ENCODE measurements around the gene CDC42BPB.

DNA sequence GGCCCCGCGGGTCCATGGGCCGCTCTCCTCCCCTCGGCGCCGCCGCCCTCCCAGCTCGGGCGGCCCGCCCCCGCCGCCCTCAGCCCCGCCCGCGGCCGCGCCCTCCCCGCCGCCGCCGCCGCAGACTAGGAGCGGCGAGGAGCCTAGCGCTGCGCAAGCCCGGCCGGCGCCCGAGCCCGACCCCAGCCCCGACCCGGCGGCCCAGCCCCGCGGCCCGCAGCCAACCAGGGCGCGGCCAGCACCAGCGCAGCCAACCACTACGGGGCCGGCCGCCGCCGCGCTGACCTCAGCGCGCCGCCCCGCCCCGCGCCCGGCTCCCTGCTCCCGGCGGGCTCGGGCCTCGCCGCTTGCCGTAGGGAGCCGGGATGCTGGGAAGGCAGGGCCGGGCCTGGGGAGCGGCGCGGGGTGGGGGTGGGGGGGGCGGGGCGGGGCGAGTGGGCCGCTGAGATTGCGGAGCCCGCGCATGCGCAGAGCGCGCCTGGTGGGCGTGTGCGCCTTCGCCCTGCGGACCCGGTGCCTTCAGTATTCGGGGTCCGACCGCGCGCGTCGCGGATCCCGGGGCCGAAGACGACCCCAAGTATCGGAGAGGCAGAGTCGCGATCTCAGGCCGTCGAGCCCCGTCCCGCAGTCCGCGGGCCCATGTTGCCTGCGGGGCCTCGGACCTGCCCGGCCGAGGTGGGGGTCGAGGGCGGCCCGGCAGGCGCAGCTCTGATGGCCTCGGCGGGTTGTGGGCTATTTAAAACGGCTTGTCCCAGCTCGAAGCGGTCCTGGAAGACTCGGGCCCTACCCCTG, at the start of gene CDC42BPB:
- TF ChIP-seq, protein P1, sequence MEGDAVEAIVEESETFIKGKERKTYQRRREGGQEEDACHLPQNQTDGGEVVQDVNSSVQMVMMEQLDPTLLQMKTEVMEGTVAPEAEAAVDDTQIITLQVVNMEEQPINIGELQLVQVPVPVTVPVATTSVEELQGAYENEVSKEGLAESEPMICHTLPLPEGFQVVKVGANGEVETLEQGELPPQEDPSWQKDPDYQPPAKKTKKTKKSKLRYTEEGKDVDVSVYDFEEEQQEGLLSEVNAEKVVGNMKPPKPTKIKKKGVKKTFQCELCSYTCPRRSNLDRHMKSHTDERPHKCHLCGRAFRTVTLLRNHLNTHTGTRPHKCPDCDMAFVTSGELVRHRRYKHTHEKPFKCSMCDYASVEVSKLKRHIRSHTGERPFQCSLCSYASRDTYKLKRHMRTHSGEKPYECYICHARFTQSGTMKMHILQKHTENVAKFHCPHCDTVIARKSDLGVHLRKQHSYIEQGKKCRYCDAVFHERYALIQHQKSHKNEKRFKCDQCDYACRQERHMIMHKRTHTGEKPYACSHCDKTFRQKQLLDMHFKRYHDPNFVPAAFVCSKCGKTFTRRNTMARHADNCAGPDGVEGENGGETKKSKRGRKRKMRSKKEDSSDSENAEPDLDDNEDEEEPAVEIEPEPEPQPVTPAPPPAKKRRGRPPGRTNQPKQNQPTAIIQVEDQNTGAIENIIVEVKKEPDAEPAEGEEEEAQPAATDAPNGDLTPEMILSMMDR (IDR thresholded peaks at IDR 0.05; ENCODE audit: borderline replicate concordance, extremely low read depth, low read length, poor library complexity, severe bottlenecking): no peak
- TF ChIP-seq EZH2 (IDR thresholded peaks at IDR 0.05; ENCODE audit: borderline replicate concordance, low read depth, low read length, severe bottlenecking): no peak

Data from DND-41 (cell line).